Measurements from ENCODE around the gene ACTL6B.

Gene ACTL6B

GRCh38 chr7:100626530-100627237 is 29.6 kb downstream of the ACTL6B start:
- peak; percentile 60 for DNase-seq (ENCODE audit: low spot score)

GRCh38 chr7:100626055-100626454 is 30.2 kb downstream of the ACTL6B start:
- DNase-seq (ENCODE audit: low spot score), result no peak

GRCh38 chr7:100623951-100624824 is 32.1 kb downstream of the ACTL6B start:
- no peak for DNase-seq (ENCODE audit: low spot score)

GRCh38 chr7:100621554-100621953 is 34.7 kb downstream of the ACTL6B start:
- DNase-seq (ENCODE audit: low spot score), result no peak

GRCh38 chr7:100620804-100621203 is 35.4 kb downstream of the ACTL6B start:
- DNase-seq (ENCODE audit: low spot score), result no peak

GRCh38 chr7:100620239-100620638 is 36.0 kb downstream of the ACTL6B start:
- DNase-seq (ENCODE audit: low spot score), result no peak

- DNase-seq (ENCODE audit: low spot score), result no peak
These were observed 41.9 kb downstream of the ACTL6B start for GRCh38 chr7:100614308-100614861.

- no peak for DNase-seq (ENCODE audit: low spot score)
These were observed 42.7 kb downstream of the ACTL6B start for GRCh38 chr7:100613412-100614175.

- no peak for DNase-seq (ENCODE audit: low spot score)
These were observed 43.4 kb downstream of the ACTL6B start for GRCh38 chr7:100612730-100613390.

- peak; percentile 99 for DNase-seq (ENCODE audit: low spot score)
These were observed 44.1 kb downstream of the ACTL6B start, which contains the start of gene MOSPD3 for GRCh38 chr7:100611983-100612729. TSS of gene MOSPD3 (plus strand) at chr7:100612540. CDS start at chr7:100612792, 252 bp downstream.

GRCh38 chr7:100609958-100610357 is 46.3 kb downstream of the ACTL6B start:
- DNase-seq (ENCODE audit: low spot score), result no peak

GRCh38 chr7:100607111-100607510 is 49.1 kb downstream of the ACTL6B start:
- no peak for DNase-seq (ENCODE audit: low spot score)

- no peak for DNase-seq (ENCODE audit: low spot score)
These were observed 49.9 kb downstream of the ACTL6B start for GRCh38 chr7:100606313-100606712.

GRCh38 chr7:100604976-100605911 is 51.0 kb downstream of the ACTL6B start:
- DNase-seq (ENCODE audit: low spot score), result no peak

GRCh38 chr7:100604028-100604975 is 51.9 kb downstream of the ACTL6B start:
- peak; percentile 30 for DNase-seq (ENCODE audit: low spot score)

- no peak for DNase-seq (ENCODE audit: low spot score)
These were observed 52.6 kb downstream of the ACTL6B start for GRCh38 chr7:100603726-100604027.

- no peak for DNase-seq (ENCODE audit: low spot score)
These were observed 53.1 kb downstream of the ACTL6B start for GRCh38 chr7:100602889-100603725.

GRCh38 chr7:100600730-100601038 is 55.6 kb downstream of the ACTL6B start:
- no peak for DNase-seq (ENCODE audit: low spot score)

All from kidney capillary endothelial cell (primary cell).